Measurements from ENCODE around the gene EGR1.
A peak's percentile ranks its signal among the peaks of the same experiment; 100 is the strongest.

DNA sequence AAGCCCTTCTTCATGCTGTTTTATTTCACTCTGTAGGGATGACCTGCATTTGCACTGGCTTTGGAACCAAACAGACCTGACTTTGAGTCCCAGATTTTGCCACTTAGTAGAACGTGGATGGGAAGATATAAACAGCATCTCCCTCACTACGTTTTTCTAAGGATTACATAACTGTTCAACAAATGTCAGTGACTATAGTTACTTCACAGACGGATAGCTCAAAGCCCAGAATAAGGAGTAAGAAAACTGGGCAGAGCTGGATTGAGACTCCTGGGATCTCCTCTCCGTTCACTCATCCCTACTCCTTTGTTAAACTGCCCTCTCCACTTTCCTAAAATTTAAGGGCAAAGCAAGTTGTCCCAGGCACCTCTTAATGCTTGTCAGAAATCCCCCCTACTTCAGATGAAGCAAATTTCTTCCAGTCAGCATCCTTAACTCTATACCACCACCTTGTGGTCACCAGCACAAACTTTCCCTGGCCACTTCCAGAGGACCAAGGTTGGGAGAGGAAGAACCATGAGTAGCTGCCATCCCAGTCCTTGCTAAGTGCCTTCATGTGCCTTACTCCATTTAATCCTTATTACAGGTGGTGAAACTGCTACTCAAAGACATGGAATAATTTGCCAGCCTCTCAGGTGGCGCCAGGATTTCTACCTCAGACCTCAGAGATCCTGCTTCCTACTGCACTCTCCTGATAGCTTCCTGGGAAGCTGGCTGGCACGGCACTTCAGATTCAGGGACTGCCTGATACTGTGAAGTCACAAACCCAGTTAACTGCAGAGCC is 38.4 kb downstream of the EGR1 start:
- TF ChIP-seq, protein P1, sequence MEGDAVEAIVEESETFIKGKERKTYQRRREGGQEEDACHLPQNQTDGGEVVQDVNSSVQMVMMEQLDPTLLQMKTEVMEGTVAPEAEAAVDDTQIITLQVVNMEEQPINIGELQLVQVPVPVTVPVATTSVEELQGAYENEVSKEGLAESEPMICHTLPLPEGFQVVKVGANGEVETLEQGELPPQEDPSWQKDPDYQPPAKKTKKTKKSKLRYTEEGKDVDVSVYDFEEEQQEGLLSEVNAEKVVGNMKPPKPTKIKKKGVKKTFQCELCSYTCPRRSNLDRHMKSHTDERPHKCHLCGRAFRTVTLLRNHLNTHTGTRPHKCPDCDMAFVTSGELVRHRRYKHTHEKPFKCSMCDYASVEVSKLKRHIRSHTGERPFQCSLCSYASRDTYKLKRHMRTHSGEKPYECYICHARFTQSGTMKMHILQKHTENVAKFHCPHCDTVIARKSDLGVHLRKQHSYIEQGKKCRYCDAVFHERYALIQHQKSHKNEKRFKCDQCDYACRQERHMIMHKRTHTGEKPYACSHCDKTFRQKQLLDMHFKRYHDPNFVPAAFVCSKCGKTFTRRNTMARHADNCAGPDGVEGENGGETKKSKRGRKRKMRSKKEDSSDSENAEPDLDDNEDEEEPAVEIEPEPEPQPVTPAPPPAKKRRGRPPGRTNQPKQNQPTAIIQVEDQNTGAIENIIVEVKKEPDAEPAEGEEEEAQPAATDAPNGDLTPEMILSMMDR (conservative IDR thresholded peaks at IDR 0.05; ENCODE audit: low read length), result peak; percentile 87
- TF ChIP-seq EZH2phosphoT487 (IDR thresholded peaks at IDR 0.05; ENCODE audit: borderline replicate concordance, low read depth, low read length), result no peak

Data from OCI-LY7 (cell line).